Cardiac fibroblast (primary cell): Measurements from ENCODE around the gene CAP1.
A peak's percentile ranks its signal among the peaks of the same experiment; 100 is the strongest.
"Not testable (repeated sequence)": the region's sequence is repeated elsewhere in the genome, so short reads cannot be mapped to it uniquely, and the experiment has no call there.

Source experiments
- DNase-seq, 2 donors: peaks; one replicate each; pipeline versions ENCODE4 v3.0.0 to v3.0.0-alpha.2; 2010; ENCODE audit warnings: low read depth in 2 of 2
- H3K4me3 ChIP-seq, 2 donors: replicated peaks in 1 of 2; 1 replicate in 1 of 2; 2 replicates in 1 of 2; pipeline ENCODE4 v1.5.1; 2011; ENCODE audit warnings: low read depth in 2 of 2, low read length in 2 of 2, mild to moderate bottlenecking in 2 of 2, moderate library complexity in 1 of 2
- CTCF ChIP-seq: IDR thresholded peaks from one replicate; pipeline ENCODE4 v1.5.1; 2011; ENCODE audit warnings: low read depth, mild to moderate bottlenecking, low read length, inconsistent platforms

CAP1 gene

GRCh38 chr1:40003156-40004093, 37.1 kb upstream of the CAP1 start:
- no peak for TF ChIP-seq CTCF
- no peak overlapping the region for H3K4me3 ChIP-seq
- DNase-seq: no peak

- no peak for TF ChIP-seq CTCF
- H3K4me3 ChIP-seq: no peak overlapping the region
- DNase-seq: no peak
Observed at GRCh38 chr1:40004857-40005256, 35.7 kb upstream of the CAP1 start.

GRCh38 chr1:40007481-40008034, 33.0 kb upstream of the CAP1 start:
- not testable (repeated sequence) for H3K4me3 ChIP-seq, DNase-seq

GRCh38 chr1:40011198-40011597, 29.3 kb upstream of the CAP1 start:
- DNase-seq: no peak
- no peak for TF ChIP-seq CTCF
- no peak overlapping the region for H3K4me3 ChIP-seq

- no peak for TF ChIP-seq CTCF
- no peak overlapping the region for H3K4me3 ChIP-seq
- no peak for DNase-seq
Observed at GRCh38 chr1:40014253-40014706, 26.2 kb upstream of the CAP1 start.

GRCh38 chr1:40014812-40015594, 25.5 kb upstream of the CAP1 start:
- TF ChIP-seq CTCF: no peak
- H3K4me3 ChIP-seq: no peak overlapping the region
- peak; percentile 53 to 95 for DNase-seq

GRCh38 chr1:40017951-40018575, 22.5 kb upstream of the CAP1 start:
- TF ChIP-seq CTCF: no peak
- DNase-seq: no peak
- no peak overlapping the region for H3K4me3 ChIP-seq
